GM19240 (cell line): ENCODE results near the gene DDAH1.
"Not testable (repeated sequence)": the region's sequence is repeated elsewhere in the genome, so short reads cannot be mapped to it uniquely, and the experiment has no call there.

Experiments used
- DNase-seq: peaks from one replicate; pipeline ENCODE4 v3.0.0; 2011; ENCODE audit warnings: low spot score; ENCODE audit not compliant: insufficient read length

DDAH1 gene

DNA sequence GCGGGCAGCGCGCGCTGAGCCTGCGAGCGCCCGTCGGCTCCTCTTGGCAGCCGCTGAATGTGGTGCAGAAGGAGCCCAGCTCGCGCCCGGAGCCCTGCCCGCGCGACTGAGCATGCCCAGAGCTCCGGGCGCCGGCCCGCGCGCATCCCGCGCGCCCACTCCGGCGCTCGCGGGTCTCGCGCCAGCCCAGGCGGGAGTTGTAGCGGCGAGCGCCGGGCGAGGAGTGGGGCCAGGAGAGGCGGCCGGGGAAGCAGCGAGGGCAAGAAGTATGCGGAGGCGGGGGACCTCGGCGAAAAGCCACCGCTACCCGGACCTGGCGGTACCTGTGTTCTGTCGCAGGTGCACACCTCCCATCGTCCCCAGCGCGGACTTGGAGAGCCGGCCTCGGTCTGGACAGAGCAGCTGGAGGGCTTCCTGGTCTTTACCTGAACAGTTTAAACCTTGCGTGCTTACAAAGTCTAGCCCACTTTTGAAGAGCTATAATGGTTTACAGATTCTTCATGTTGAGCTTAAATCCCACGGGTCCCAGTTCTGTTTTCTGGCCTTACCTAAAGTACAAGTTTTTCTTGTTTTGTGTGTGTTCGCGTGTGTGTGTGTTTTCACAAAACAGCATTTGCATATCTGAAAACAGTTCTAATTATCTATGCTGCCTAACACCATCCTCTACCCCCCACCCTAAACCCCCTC, at the start of gene DDAH1:
DDAH1 (minus strand) TSS at position 61 of the 687 bp plus-strand sequence. CDS start 114 bp downstream, outside the sequence.
- DNase-seq, result no peak

DNA sequence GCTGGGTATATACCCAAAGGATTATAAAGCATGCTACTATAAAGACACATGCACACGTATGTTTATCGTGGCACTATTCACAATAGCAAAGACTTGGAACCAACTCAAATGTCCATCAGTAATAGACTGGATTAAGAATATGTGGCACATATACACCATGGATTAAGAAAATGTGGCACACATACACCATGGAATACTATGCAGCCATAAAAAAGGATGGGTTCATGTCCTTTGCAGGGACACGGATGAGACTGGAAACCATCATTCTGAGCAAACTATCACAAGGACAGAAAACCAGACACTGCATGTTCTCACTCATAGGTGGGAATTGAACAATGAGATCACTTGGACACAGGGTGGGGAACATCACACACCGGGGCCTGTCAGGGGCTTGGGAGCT, 49.0 kb upstream of the DDAH1 start:
- DNase-seq, result not testable (repeated sequence)

DNA sequence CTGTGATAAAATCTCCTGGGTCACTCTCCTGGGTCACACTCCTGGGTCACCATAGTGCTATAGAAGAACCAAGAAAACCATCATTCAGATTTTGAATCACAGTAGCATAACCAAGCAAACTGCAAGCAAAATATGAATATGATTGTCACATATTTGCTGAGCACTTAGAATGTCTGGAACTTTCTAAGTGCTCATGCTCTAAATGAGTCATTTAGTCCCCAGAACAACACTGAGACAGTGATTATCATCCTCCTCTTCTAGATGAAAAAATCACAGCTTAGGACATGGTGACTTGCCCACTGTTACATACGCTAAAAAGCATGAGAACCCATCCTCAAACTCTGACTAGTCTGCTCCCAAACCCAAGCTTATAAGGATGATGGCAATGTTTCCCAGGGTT, 39.5 kb upstream of the DDAH1 start:
- no peak for DNase-seq

DNA sequence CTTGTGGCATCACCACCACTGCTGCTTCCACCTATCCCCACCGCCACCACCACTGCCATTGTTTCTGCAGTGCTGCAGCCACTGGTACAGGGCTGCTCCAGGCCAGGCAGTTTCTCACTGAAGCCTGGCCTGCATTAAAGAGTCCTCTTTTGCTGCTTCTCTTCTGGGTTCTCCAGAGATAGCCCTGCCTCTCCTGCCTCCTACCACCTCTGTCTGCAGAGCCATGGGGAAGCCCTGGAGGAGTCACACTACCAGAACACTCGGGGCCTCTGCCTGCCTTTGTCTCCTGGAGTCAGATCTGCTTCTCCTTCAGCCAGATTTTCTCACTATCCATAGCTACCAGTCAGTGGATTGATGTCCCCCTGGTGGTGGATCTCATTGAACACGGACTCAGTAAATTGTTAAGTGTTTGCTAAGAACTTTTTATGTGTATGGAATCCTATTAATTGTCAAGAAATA, 37.7 kb upstream of the DDAH1 start:
- no peak for DNase-seq

DNA sequence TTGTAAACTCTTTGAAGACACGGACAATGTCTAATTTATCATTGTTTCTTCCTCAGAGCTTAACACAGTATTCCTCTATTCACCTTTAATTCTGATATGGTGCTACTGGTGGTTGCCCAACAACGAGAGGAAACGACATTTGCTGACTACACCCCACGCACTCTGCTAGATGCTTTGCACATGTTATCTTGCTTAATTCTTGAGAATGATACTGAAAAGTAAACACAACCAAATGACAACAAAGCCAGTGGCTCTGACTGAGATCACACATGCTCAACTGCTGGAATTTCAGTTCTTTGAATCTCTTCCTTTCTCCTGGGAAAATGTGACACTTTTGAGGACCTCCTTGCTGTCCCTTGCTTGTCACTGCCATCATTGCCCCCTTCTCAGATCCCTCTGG, 37.2 kb upstream of the DDAH1 start:
- DNase-seq, result no peak

DNA sequence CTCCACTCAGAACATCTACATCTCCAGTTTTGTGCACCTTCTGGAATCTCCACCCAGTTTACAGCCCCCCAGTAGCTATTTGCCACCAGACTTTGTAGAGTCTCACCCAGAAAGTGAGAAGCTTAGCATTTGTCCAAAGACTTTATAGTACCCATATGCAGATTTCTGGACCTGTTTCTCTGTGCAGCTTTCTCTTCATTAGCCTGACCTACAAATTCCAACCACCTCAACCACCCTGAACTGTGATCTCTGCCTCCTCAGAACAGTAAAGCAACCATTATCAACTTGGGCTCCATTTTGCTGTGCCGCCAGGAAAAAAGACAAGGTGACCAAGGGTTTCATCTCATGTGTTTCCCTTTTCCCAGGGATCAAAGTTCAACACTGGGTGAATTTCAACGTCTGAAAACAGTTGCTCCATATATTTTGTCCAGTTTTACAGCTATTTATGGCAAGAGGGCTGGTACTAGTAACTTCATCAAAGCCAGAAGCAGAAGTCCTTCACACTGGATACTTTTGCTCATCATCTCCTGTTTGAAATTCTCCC, 36.5 kb upstream of the DDAH1 start:
- no peak for DNase-seq

DNA sequence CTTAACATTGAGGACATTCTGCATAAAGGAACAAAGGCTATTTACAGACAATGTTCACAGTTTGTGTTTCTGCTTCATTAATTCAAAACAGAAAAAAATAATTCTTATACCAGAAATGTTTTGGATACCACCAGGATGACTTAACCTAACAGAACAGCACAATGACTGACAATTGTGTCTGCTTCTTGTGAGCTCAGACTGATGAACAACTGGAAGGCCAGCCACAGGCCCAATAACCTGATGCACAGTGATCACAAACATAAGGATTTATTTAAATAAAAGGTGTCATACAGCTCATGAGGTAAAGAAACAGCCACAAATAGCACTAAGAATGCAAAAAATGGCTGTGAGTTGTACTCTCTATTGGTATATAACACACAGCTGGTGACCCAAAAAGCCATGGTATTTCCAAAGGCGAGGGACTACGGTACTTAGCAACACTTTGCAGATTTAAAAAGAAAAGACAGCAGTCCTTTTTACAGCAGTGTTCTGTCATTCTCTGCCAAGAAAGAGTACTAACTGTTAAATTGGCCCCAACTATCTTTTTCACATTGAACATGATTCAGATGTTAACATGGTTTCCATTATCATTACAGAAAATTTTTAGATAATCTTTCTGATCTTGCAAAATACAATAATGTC, 32.1 kb upstream of the DDAH1 start:
- no peak for DNase-seq

DNA sequence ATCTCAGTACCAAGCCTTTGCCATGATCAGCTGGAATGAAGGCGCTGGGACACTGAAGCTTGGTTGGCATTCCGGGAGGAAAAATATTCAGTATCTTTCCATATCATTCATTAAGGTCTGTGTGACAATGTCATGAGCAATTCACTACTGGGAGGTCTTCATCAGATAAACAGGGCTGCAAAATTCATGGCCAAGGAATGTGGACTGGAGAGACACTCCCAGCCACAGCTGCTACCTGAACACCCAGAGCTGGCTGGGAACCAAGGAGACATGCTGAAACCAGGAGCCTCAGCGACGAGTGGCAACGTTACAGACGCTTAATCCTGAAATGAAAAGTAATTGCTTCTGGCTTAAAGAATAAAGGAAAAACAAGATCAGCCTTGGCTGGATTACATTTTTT, 30.6 kb upstream of the DDAH1 start:
- no peak for DNase-seq

DNA sequence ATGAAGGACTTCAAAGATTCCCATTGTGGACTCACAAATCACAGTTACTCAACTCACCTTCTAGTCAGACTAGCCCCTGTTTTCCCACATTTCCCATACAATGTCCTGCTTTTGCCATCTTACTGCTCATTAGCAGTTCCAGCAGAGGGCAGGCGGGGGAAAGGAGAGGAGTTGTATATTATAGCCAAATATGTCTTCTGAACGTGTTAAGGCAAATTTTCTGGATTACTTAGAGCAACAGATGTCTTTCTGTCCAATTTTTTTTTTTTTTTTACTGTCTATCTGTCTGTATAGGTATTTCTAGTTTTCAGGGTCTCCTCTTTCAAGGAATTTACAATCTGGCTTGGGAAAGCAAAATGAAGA, 29.9 kb upstream of the DDAH1 start:
- no peak for DNase-seq

DNA sequence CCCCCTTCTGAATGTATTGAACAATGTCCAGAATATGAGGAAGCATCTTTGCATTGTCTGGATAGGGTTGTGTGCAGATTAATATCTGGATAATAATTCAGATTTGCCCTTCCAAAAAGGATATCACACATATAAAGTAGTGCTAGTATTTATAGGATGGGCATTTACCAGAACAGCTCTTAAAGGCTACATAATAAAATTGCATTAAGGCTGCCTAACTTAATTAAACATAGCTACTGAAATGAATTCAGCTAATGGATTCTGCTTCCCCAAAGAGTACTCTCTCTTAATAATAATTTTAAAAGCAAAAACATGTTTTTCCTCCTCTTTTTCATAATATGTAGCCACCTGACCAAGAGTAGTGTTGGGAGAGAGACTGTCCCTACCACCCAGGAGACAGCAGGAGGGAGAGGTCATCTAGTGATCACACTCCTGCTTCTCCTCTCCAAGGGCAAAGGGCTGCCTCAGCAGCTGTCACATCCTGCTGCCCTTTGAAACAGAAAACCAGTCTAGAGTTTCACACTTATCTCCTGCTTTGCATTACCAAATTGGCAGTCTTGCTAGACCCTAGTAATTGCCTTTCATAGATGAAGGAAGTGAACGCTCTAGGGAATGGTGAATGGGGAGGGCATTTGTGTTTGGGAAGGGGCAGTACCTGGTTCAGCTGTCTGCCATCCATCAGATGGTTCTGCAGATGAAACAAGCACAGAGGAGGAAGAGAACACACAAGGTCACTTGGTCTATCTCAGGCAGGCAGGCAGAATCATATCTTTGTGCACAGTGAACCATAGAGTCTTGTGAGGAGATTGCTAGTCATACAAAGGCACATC, 29.3 kb upstream of the DDAH1 start:
- no peak for DNase-seq

DNA sequence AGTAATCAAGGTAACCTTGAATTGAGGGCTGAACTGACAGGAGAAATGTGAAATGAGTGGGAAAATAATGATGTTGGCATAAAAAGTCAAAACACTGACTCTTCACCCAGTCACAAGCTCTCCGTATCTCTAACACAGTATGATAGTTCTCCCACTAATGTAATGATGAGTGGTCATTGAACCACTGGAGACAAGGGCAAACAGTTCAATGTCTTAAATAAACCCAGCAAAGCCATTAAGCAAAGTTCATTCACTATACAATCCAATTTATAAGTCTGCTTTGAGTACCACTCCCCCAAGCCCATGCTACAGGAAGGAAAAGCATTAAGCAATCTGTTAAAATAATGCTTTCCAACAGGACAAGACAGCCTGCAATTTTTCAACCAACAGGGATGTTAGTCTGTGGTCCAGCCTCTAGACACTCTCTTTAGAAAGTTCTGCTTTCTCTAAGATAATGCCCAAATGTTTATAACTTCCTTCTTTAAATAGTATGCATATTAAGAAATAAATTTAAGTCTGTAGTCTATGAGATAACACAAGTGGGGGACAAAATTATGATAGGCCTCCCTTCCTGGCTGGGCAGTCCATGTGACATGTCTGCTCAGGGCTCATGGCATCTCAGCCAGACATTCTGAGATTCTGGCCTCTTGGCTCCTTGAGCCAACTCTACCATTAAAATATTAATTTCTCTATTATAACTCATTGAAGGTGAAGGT, 25.5 kb upstream of the DDAH1 start:
- no peak for DNase-seq

DNA sequence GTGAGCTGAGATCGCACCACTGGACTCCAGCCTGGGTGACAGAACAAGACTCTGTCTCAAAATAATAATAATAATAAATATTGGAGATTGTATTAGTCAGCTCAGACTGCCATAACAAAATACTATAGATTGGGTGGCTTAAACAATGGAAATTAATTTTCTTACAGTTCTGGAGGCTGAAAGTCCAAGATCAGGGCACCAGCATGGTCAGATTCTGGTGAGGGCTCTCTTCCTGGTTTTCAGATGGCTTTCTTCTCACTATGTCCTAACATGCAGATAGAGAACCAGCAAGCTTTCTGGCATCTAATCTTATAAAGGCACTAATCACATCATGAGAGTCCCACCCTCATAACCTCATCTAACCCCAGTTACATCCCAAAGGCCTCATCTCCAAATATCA, 23.2 kb upstream of the DDAH1 start:
- DNase-seq, result no peak

DNA sequence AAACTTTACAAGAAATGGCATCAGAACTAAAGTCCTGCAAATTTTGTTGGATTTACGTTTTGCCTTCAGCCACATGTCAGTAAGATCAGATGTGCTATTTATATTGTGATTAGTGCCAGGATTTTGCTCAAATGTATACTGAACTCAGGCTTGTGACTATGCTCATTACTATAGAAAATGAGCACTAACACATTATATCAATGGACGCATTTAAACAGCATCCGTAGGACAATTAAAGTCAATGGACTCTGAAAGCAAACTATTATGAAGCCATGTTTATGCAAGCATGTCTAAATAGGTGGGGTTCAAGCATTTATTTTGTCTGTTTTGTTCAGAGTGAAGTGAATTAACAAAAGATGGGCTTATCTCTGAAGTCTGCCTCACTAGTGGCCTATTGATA, 20.6 kb upstream of the DDAH1 start:
- DNase-seq, result no peak

DNA sequence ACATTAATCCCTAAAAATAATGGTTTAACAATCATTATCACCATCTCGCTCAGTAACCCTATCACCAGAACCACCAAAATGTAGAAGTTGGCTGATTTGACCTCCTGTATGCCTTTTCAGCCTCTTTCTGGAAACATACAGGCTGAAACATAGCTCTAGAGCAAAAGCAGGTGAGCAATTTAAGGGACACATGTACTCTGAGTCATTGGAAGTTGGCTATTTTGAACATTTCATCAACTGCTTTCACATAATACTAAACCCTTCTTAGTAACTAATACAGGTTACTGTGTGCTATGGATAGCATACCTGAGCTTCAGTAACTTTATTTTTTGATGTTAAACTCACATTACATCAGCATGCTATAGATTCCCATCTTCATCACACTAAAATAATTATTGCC, 19.8 kb upstream of the DDAH1 start:
- DNase-seq, result no peak

DNA sequence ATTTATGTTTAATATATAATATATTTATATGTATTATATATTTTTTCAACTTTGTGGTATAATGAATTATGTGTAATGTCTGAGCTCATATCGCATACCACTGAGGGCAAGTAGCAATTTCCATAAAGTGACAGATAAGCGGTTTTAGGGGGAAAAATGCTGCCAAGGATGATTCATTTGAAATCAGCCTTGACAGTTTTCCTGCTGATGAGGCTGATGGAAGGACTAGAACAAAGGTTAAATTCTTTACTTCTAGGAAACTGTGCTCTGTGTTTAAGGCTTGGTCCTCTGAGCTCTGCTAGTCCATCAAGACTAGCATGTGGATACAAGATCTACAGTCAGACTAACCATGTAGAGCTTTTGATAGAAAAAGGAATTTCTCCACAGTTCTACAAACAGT, 19.3 kb upstream of the DDAH1 start:
- DNase-seq, result no peak

DNA sequence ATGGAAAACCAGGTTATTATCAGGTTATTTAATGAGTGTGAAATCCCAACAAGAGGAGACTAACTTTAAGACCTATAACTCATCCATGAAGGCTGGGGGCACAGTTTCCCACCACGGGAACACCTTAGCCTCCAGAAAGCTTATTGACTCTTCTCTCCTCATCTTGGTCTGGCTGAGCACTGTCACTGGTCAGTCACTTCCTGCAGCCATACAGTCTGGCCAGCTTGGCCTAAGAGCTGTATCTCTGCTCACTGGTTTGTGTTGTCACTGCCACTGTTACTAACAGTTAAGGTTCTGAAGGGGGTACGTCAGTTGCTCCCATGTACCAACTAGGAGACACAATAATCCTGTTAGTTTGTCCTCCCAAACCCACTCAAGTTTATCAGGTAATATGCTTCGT, 16.7 kb upstream of the DDAH1 start:
- DNase-seq, result no peak

DNA sequence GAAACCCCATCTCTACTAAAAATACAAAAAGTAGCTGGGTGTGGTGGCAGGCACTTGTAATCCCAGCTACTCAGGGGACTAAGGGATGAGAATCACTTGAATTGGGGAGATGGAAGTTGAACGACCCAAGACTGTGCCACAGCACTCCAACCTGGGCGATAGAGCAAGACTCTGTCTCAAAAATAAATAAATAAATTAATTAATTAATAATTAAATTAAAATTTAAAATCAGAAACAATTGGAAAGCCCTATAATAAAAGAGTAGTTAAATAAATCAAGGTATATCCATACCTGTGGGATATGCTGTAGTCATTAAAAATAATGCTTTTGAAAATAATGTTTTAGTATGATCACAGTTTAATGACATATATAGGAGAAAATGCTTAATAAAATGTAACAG, 15.6 kb upstream of the DDAH1 start:
- DNase-seq, result no peak

DNA sequence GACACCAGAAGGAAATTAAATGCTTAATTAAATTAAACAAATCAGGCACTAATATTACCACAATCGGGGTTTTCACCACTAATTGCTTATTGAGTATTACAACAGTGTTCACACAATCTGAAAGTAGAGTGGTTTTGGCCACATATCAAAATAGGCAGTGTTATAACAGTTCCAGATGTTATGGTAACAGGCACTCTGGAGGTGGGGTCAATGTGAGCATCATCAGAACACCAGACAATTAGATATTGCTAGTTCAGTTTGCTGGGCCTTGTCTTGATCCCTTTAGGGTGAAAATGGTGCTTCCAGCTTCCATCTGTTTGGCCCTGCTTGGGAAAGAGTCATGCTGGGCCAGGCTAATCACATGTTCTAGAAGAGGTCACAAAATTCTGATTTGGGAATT, 14.5 kb upstream of the DDAH1 start:
- no peak for DNase-seq

DNA sequence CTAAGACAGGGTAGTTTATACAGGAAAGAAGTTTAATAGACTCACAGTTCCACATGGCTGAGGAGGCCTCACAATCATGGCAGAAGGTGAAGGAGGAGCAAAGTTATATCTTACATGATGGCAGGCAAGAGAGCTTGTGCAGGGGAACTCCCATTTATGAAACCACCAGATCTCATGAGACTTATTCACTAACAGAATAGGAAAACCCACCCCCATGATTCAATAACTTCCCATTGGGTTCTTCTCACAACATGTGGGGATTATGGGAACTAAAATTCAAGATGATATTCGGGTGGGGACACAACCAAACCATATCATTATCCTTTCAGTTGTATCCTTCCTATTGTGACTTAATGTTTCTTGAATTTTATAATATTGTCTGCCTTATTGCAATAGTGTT, 13.4 kb upstream of the DDAH1 start:
- no peak for DNase-seq

DNA sequence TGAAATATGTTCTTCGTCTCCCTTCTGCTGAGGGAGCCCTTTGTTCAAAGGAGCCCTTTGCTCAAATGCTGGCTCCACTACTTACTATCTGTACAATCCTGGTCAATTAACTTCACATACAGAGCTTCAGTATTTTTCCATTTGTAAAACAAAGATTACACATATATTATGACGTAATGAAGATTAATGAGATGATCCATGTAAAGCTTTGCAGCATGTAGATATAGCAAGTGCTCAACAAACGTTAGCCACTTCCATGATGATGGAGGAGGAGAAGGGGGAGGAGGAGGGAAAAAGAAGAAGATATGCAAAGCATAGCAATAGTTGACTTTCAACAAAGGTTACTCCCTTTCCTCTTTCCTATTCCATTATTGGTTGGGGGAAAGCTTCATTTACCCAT, 10.1 kb upstream of the DDAH1 start:
- no peak for DNase-seq

DNA sequence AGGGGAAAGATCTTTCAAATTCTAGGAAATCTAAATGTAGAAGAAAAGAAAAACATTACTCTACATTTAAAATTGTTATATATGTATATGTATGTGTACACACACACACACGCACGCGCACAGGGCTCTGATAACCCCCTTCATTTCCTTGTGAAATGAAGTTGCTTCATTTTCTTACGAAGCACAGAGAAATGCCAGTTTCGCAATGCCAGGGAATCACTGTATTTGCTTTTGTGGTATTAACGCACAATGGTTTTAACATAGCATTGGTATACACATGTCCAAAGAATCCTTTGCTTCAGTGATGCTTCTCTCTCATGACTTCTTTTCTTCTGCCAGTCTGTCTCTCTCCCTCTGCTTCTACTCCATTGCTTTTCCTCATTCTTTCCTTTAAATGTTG, 8.4 kb upstream of the DDAH1 start:
- DNase-seq, result no peak

DNA sequence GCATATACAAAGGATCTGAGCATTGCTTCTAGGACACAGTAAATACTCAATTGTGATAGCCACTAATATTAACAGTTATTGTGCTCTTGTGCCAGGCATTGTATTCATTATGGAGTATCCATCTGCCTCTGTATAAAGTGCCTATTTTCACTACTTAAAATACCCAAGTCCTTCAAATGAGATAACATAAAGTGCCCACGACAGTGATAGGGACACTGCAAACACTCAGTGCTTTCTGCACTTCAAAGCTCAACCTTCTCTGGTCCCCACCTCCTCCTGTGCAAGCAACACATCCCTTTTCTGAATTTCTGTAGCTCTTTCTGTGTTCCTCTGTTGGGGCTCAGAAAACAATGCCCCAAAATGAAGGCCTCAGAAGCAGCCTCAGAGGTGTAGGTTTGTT, 6.6 kb upstream of the DDAH1 start:
- DNase-seq, result no peak
